ENCODE measurements around the gene URI1.

GRCh38 chr19:30000862-30001261 lies 58.8 kb downstream of the URI1 start:
- no peak for TF ChIP-seq CTCF (IDR thresholded peaks at IDR 0.05)
- no peak for TF ChIP-seq POLR2A (IDR thresholded peaks at IDR 0.05)
